ENCODE data around the gene ACADSB. TPM values are rescaled to one million over a fixed set of nuclear protein-coding genes. Genes with fewer than 3 reads are reported as not detected.

Gene ACADSB
- total and polyA plus RNA-seq, 2 donors (not counting 1 experiment from before 2014, with no cell fraction given): 6.8 to 27.8 TPM

DNA sequence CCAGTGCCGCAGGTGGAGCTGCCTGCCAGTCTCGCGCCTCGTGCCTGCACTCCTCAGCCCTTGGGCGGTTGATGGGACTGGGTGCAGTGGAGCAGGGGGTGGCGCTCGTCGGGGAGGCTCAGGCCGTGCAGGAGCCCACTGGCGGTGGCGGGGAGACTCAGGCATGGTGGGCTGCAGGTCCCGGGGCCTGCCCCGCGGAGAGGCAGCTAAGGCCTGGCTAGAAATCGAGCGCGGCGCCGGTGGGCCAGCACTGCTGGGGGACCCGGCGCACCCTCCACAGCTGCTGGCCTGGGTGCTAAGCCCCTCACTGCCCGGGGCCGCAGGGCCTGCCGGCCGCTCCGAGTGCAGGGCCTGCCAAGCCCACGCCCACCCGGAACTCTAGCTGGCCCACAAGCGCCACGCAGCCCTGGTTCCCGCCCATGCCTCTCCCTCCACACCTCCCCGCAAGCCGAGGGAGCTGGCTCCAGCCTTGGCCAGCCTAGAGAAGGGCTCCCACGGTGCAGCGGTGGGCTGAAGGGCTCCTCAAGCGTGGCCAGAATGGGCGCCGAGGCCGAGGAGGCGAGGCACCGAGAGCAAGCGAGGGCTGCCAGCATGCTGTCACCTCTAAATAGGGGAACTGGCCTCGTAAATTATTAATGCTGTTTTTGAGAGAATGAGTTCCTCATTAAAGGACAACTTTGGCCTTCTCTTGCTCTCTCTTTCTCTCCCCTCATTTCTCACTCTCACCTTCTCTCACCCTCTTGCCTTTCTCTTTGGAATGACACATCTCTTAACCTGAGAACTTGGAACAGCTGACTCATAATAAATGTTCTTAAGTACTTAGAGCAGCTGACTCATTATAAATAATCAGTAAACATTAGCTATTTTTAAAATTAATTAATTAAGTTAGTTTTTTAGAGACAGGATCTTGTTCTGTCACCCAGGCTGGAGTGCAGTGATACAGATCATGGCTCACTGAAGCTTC lies 4.9 kb downstream of the ACADSB start:
- POLR2A ChIA-PET: no interaction called here
- ATAC-seq (ENCODE audit: low read depth): no peak
- Histone ChIP-seq H3K4me2 (replicated peaks; ENCODE audit: low read depth, low read length, poor library complexity, severe bottlenecking) (no peak overlapping the region), H3K4me3 (ENCODE audit: control extremely low read depth in 1 of 5, extremely low read depth in 1 of 5, insufficient read depth in 1 of 5, low read depth in 2 of 5, low read length in 4 of 5) (no peak overlapping the region), H4K20me1 (ENCODE audit: control insufficient read depth, insufficient read depth, low read length, poor library complexity, severe bottlenecking) (no peaks in the 10 kb centered on the region), H3K27ac (ENCODE audit: low read length in 2 of 2) (no peak overlapping the region), H3K36me3 (replicated peaks in 1 of 2; ENCODE audit: control extremely low read depth in 1 of 2, control insufficient read depth in 1 of 2, extremely low read depth in 1 of 2, insufficient read depth in 2 of 2, low read length in 1 of 2) (no peaks in the 10 kb centered on the region), H3K79me2 (ENCODE audit: control insufficient read depth, insufficient read depth, low read length) (peaks cover 23% of the 10 kb centered on the region), H3K9me3 (ENCODE audit: control extremely low read depth in 1 of 3, control insufficient read depth in 2 of 3, insufficient read depth in 1 of 3, low read length in 2 of 3) (no peaks in the 10 kb centered on the region), H2AFZ (ENCODE audit: insufficient read depth, low read depth, low read length, poor library complexity, severe bottlenecking) (no peak overlapping the region), H3K4me1 (ENCODE audit: control insufficient read depth in 2 of 2, insufficient read depth in 2 of 2, low read length in 2 of 2) (peaks cover 11 to 13% of the 10 kb centered on the region in 2 donors), H3K27me3 (replicated peaks in 1 of 4; ENCODE audit: control extremely low read depth in 1 of 4, control insufficient read depth in 3 of 4, insufficient read depth in 4 of 4, low read length in 3 of 4) (no peaks in the 10 kb centered on the region), H3K9ac (ENCODE audit: low read length) (no peak overlapping the region)
- H3K4me3 Mint-ChIP-seq: no peak overlapping the region
- 93% methylated on average over 42 of the region's 43 CpGs for WGBS (ENCODE audit: insufficient coverage)
- TF ChIP-seq EZH2 (IDR thresholded peaks at IDR 0.05; ENCODE audit: borderline replicate concordance, insufficient read depth, low read depth, low read length, poor library complexity, severe bottlenecking): no peak
- TF ChIP-seq, protein P1, sequence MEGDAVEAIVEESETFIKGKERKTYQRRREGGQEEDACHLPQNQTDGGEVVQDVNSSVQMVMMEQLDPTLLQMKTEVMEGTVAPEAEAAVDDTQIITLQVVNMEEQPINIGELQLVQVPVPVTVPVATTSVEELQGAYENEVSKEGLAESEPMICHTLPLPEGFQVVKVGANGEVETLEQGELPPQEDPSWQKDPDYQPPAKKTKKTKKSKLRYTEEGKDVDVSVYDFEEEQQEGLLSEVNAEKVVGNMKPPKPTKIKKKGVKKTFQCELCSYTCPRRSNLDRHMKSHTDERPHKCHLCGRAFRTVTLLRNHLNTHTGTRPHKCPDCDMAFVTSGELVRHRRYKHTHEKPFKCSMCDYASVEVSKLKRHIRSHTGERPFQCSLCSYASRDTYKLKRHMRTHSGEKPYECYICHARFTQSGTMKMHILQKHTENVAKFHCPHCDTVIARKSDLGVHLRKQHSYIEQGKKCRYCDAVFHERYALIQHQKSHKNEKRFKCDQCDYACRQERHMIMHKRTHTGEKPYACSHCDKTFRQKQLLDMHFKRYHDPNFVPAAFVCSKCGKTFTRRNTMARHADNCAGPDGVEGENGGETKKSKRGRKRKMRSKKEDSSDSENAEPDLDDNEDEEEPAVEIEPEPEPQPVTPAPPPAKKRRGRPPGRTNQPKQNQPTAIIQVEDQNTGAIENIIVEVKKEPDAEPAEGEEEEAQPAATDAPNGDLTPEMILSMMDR (IDR thresholded peaks at IDR 0.05): no peak
- CTCF ChIA-PET: interaction anchor here (1.2 kb wide), 1 partner anchor 30 kb away, joined by 3 read pairs; no protein-coding TSS in a partner anchor
- no peak for DNase-seq
- intact Hi-C loops (cut with micrococcal nuclease): no loop called here
- no peaks in the 10 kb centered on the region for H3K27me3 Mint-ChIP-seq
- H3K27ac Mint-ChIP-seq: no peak overlapping the region
- H3K4me1 Mint-ChIP-seq: peaks cover 19% of the 10 kb centered on the region
- no peaks in the 10 kb centered on the region for H3K9me3 Mint-ChIP-seq (ENCODE audit: insufficient read depth)

DNA sequence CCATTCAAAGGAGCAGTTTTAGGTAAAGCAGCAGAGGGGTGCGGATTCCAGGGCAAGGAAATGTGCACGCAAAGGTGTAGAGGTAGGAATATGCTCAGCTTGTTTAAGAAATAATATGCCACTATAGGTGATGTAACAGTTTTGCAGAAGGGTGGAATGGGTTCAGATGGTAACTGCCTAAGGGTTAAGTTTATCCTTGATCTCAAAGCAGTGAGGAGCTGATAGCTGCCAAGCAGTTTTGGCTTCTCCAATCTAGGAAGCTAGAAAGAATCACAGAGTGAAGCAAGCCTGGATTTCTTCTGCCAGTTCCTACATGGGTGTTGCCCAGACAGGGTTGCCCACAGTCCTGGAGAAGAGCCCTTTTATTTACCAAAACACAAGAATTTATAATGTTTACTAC lies 6.0 kb downstream of the ACADSB start:
- H3K9me3 ChIP-seq (ENCODE audit: control extremely low read depth in 1 of 3, control insufficient read depth in 2 of 3, insufficient read depth in 1 of 3, low read length in 2 of 3): no peaks in the 10 kb centered on the region
- ChIA-PET CTCF (no interaction called here), POLR2A (no interaction called here)
- TF ChIP-seq EZH2 (IDR thresholded peaks at IDR 0.05; ENCODE audit: borderline replicate concordance, insufficient read depth, low read depth, low read length, poor library complexity, severe bottlenecking): no peak
- TF ChIP-seq, protein P1 (IDR thresholded peaks at IDR 0.05): no peak
- no peaks in the 10 kb centered on the region for H3K36me3 ChIP-seq (replicated peaks in 1 of 2; ENCODE audit: control extremely low read depth in 1 of 2, control insufficient read depth in 1 of 2, extremely low read depth in 1 of 2, insufficient read depth in 2 of 2, low read length in 1 of 2)
- H3K27ac ChIP-seq (ENCODE audit: low read length in 2 of 2): no peak overlapping the region
- Mint-ChIP-seq H3K4me1 (peaks cover 12% of the 10 kb centered on the region), H3K27me3 (no peaks in the 10 kb centered on the region), H3K9me3 (ENCODE audit: insufficient read depth) (no peaks in the 10 kb centered on the region), H3K27ac (no peak overlapping the region), H3K4me3 (no peak overlapping the region)
- no peak overlapping the region for H2AFZ ChIP-seq (ENCODE audit: insufficient read depth, low read depth, low read length, poor library complexity, severe bottlenecking)
- no peak for DNase-seq
- no peak overlapping the region for H3K9ac ChIP-seq (ENCODE audit: low read length)
- WGBS (ENCODE audit: insufficient coverage): 100% methylated on average over 2 of the region's 2 CpGs
- H3K79me2 ChIP-seq (ENCODE audit: control insufficient read depth, insufficient read depth, low read length): peaks cover 14% of the 10 kb centered on the region
- H3K4me2 ChIP-seq (replicated peaks; ENCODE audit: low read depth, low read length, poor library complexity, severe bottlenecking): no peak overlapping the region
- no peaks in the 10 kb centered on the region for H3K27me3 ChIP-seq (replicated peaks in 1 of 4; ENCODE audit: control extremely low read depth in 1 of 4, control insufficient read depth in 3 of 4, insufficient read depth in 4 of 4, low read length in 3 of 4)
- peaks cover 3 to 6% of the 10 kb centered on the region in 2 donors for H3K4me1 ChIP-seq (ENCODE audit: control insufficient read depth in 2 of 2, insufficient read depth in 2 of 2, low read length in 2 of 2)
- ATAC-seq (ENCODE audit: low read depth): no peak
- intact Hi-C loops (cut with micrococcal nuclease): no loop called here
- no peaks in the 10 kb centered on the region for H4K20me1 ChIP-seq (ENCODE audit: control insufficient read depth, insufficient read depth, low read length, poor library complexity, severe bottlenecking)
- H3K4me3 ChIP-seq (ENCODE audit: control extremely low read depth in 1 of 5, extremely low read depth in 1 of 5, insufficient read depth in 1 of 5, low read depth in 2 of 5, low read length in 4 of 5): no peak overlapping the region

Measured in B cell (primary cell).